HG03103 (cell line): Measurements from ENCODE around the gene MAP10.

Experiments
- ATAC-seq: cut with Tn5 transposase; IDR thresholded peaks from one replicate; pipeline ENCODE4 v1.9.1; 2021; ENCODE audit warnings: low read depth; ENCODE audit not compliant: unreplicated experiment

MAP10 gene

DNA sequence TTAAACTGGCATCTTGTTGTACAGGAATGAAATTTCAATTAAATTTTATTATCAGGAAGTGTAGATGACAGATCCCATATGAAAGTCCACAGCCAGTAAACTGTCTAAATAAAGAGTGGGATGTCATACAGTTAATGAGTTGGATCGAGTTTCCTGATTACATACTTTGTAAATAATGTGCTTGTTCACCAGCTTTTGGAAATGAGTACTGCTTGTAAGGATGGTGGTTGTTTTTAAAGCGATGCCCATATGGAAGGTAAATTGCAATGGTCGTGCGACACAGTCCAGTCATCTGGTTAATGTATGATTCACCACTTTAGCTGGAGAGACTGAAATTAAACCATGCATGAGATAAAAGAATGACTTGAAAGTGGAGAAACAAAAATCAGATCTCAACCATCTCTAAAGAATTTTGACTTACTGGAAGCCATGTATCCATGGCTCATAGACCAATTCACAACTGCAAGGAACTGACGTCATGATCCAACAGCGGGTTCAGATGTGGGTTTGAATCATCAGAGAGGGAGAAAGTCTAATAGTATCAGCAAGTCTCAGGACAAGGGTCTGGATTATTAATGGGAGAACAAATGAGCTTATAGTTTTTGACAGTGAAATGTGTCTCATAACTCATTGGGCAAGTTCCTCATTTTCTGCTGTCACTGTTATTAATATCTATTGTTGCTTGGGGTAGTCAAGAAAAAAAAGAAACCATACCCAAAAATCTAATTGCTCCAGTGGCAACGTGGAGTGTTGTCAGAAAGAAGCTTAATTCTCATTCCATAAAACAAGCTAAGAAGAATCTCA is 49.0 kb downstream of the MAP10 start:
- no peak for ATAC-seq

DNA sequence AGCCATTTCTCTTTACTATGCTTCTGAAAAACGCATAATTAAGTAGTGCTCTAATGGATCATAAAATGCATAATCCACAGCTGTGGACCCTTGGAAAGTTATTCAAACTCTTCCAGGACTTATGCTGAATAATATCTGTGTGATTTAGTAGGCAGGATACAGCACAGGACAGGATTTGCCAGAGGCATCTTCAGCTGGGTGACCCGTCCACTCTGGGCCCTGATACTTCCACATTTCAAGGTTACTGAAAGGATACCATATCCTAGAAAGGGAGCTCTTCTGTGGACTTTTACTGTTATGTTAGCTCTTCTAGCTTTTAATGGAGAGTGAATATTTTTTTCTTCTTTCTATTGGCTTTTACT is 49.6 kb downstream of the MAP10 start:
- no peak for ATAC-seq

DNA sequence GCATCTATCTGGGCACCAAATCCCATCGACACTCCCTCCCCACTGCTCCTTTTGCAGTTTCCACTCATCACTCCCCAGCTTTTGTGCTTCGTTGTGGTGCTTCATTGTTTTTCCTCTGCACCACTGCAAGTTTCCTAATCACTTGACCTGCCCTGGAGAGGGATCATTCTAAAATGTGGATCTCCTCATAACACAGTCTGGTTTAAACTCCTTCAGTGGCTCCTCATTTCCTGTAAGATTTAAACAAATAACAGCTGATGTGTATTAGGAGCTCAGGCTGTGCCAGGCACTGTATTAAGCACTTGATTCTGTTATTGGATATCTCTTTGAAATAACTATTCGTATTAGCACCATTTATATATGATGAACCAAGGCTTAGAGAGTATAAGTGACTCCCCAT is 51.3 kb downstream of the MAP10 start:
- no peak for ATAC-seq
